ENCODE measurements around the gene NNT. TPM values are rescaled to one million over a fixed set of nuclear protein-coding genes. Genes with fewer than 3 reads are reported as not detected.
A peak's percentile ranks its signal among the peaks of the same experiment; 100 is the strongest.

NNT gene
- polyA plus RNA-seq, 3 donors: 17.1 to 47.2 (median 41.2) TPM

DNA sequence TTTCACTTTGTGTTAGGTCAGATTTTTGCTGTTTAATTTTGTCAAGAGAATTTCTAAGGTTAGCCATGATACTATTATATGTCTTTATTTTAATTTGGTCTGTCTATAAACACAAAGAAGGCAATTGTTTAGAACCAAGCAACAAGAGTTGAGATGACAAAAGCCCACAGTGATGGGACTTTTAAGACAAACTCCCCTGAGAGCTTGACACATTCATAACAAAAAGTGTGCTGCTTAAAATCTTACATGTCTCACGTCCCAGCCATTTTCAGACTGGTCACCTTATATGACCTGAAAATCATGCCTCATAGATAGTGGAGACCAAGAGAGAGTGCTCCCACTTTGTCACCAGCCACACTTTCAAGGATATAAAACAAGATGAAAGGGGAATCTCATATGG is 21.6 kb upstream of the NNT start:
- peaks cover 0 to under 1% of the 10 kb centered on the region in 2 donors for H3K9me3 ChIP-seq (replicated peaks in 1 of 2; ENCODE audit: control insufficient read depth in 1 of 2, insufficient read depth in 1 of 2, low read length in 2 of 2)
- H2AFZ ChIP-seq (ENCODE audit: insufficient read depth, low read depth, low read length, poor library complexity, severe bottlenecking): no peak overlapping the region
- no peak overlapping the region for H3K4me2 ChIP-seq (replicated peaks; ENCODE audit: extremely low read depth, low read length, poor library complexity, severe bottlenecking)
- H3K27me3 ChIP-seq (ENCODE audit: control insufficient read depth in 2 of 2, insufficient read depth in 2 of 2, low read length in 2 of 2): no peaks in the 10 kb centered on the region
- H4K20me1 ChIP-seq (ENCODE audit: insufficient read depth, low read length): no peaks in the 10 kb centered on the region
- WGBS (ENCODE audit: insufficient coverage): no CpG with 5 or more reads among the region's 1 CpG
- intact Hi-C loops (cut with micrococcal nuclease): no loop called here
- H3K4me3 ChIP-seq (replicated peaks in 1 of 3; ENCODE audit: low read depth in 2 of 3, low read length in 3 of 3): no peak overlapping the region
- no peaks in the 10 kb centered on the region for H3K79me2 ChIP-seq (ENCODE audit: insufficient read depth, low read length)
- H3K4me1 Mint-ChIP-seq: no peaks in the 10 kb centered on the region
- H3K4me3 Mint-ChIP-seq: no peak overlapping the region
- H3K36me3 ChIP-seq (replicated peaks in 1 of 2; ENCODE audit: control insufficient read depth in 1 of 2, insufficient read depth in 2 of 2, low read length in 2 of 2): no peaks in the 10 kb centered on the region
- peaks cover 11 to 22% of the 10 kb centered on the region in 2 donors for H3K36me3 Mint-ChIP-seq
- no peak for DNase-seq
- no peaks in the 10 kb centered on the region for H3K4me1 ChIP-seq (ENCODE audit: control insufficient read depth in 1 of 2, insufficient read depth in 2 of 2, low read length in 2 of 2)
- no peak overlapping the region for H3K9ac ChIP-seq (ENCODE audit: insufficient read depth, low read length, poor library complexity, severe bottlenecking)
- H3K27ac Mint-ChIP-seq: no peak overlapping the region
- H3K27ac ChIP-seq (ENCODE audit: low read depth in 1 of 2, low read length in 2 of 2): no peak overlapping the region
- peaks cover 0 to 6% (median 2%) of the 10 kb centered on the region in 7 donors for H3K9me3 Mint-ChIP-seq
- no peaks in the 10 kb centered on the region for H3K27me3 Mint-ChIP-seq (ENCODE audit: low read depth in 3 of 3)
- TF ChIP-seq, protein P1, sequence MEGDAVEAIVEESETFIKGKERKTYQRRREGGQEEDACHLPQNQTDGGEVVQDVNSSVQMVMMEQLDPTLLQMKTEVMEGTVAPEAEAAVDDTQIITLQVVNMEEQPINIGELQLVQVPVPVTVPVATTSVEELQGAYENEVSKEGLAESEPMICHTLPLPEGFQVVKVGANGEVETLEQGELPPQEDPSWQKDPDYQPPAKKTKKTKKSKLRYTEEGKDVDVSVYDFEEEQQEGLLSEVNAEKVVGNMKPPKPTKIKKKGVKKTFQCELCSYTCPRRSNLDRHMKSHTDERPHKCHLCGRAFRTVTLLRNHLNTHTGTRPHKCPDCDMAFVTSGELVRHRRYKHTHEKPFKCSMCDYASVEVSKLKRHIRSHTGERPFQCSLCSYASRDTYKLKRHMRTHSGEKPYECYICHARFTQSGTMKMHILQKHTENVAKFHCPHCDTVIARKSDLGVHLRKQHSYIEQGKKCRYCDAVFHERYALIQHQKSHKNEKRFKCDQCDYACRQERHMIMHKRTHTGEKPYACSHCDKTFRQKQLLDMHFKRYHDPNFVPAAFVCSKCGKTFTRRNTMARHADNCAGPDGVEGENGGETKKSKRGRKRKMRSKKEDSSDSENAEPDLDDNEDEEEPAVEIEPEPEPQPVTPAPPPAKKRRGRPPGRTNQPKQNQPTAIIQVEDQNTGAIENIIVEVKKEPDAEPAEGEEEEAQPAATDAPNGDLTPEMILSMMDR (IDR thresholded peaks at IDR 0.05): no peak

- peak overlapping the region in 2 of 7 donors; percentile 3 to 8 for H3K27ac Mint-ChIP-seq
- no peak overlapping the region for H3K4me3 Mint-ChIP-seq
Measured at GRCh38 chr5:43582082-43583005, 20.6 kb upstream of the NNT start.

More at GRCh38 chr5:43582082-43583005, 20.6 kb upstream of the NNT start:
- H3K27me3 Mint-ChIP-seq (ENCODE audit: low read depth in 3 of 3): no peaks in the 10 kb centered on the region
- Histone ChIP-seq H3K4me2 (replicated peaks; ENCODE audit: extremely low read depth, low read length, poor library complexity, severe bottlenecking) (no peak overlapping the region), H3K9ac (ENCODE audit: insufficient read depth, low read length, poor library complexity, severe bottlenecking) (no peak overlapping the region), H3K36me3 (replicated peaks in 1 of 2; ENCODE audit: control insufficient read depth in 1 of 2, insufficient read depth in 2 of 2, low read length in 2 of 2) (no peaks in the 10 kb centered on the region), H4K20me1 (ENCODE audit: insufficient read depth, low read length) (no peaks in the 10 kb centered on the region), H3K27ac (ENCODE audit: low read depth in 1 of 2, low read length in 2 of 2) (no peak overlapping the region), H2AFZ (ENCODE audit: insufficient read depth, low read depth, low read length, poor library complexity, severe bottlenecking) (no peak overlapping the region), H3K9me3 (replicated peaks in 1 of 2; ENCODE audit: control insufficient read depth in 1 of 2, insufficient read depth in 1 of 2, low read length in 2 of 2) (no peaks in the 10 kb centered on the region), H3K4me1 (ENCODE audit: control insufficient read depth in 1 of 2, insufficient read depth in 2 of 2, low read length in 2 of 2) (no peaks in the 10 kb centered on the region), H3K4me3 (replicated peaks in 1 of 3; ENCODE audit: low read depth in 2 of 3, low read length in 3 of 3) (no peak overlapping the region), H3K27me3 (ENCODE audit: control insufficient read depth in 2 of 2, insufficient read depth in 2 of 2, low read length in 2 of 2) (no peaks in the 10 kb centered on the region), H3K79me2 (ENCODE audit: insufficient read depth, low read length) (no peaks in the 10 kb centered on the region)
- 100% methylated on average over 4 of the region's 4 CpGs for WGBS (ENCODE audit: insufficient coverage)
- intact Hi-C loops (cut with micrococcal nuclease): no loop called here
- TF ChIP-seq, protein P1 (IDR thresholded peaks at IDR 0.05): no peak
- H3K9me3 Mint-ChIP-seq: peaks cover 0 to 3% (median 1%) of the 10 kb centered on the region in 7 donors
- no peaks in the 10 kb centered on the region for H3K4me1 Mint-ChIP-seq
- H3K36me3 Mint-ChIP-seq: peaks cover 11 to 18% of the 10 kb centered on the region in 2 donors
- no peak for DNase-seq
